Calu3 (cell line): Measurements from ENCODE around the gene NAALADL2. TPM values are rescaled to one million over a fixed set of nuclear protein-coding genes. Genes with fewer than 3 reads are reported as not detected.

Experiments used
- BruUV-seq: library from RNA; stranded (reverse); fragments of 400-500 nt; replicated peaks from 2 replicates; lab custom pipeline; 2021; lab: Mats Ljungman, UMichigan
- CTCF ChIA-PET: fragments of 300-600 bp; sonication (Branson Sonifier 250); formaldehyde crosslinking; loops from one replicate; lab custom pipeline; 2022; ENCODE audit warnings: antibody characterized with exemption; lab: Charles Lee
- DNase-seq: peaks from one replicate; pipeline ENCODE4 v3.0.0; 2022
- H3K27ac Mint-ChIP-seq: one replicate; pipeline ENCODE4 v1.8.0; 2022; ENCODE audit warnings: mixed read lengths; ENCODE audit not compliant: unreplicated experiment
- H3K27me3 Mint-ChIP-seq: one replicate; pipeline ENCODE4 v1.8.0; 2022; ENCODE audit warnings: mixed read lengths; ENCODE audit not compliant: unreplicated experiment
- H3K36me3 Mint-ChIP-seq: one replicate; pipeline ENCODE4 v1.8.0; 2022; ENCODE audit warnings: mild to moderate bottlenecking, moderate library complexity, mixed read lengths; ENCODE audit not compliant: insufficient read depth, unreplicated experiment
- H3K4me1 Mint-ChIP-seq: one replicate; pipeline ENCODE4 v1.8.0; 2022; ENCODE audit warnings: mild to moderate bottlenecking, low read depth, mixed read lengths; ENCODE audit not compliant: unreplicated experiment
- H3K4me3 Mint-ChIP-seq: one replicate; pipeline ENCODE4 v1.8.0; 2022; ENCODE audit warnings: mild to moderate bottlenecking, low read depth, moderate library complexity, mixed read lengths; ENCODE audit not compliant: unreplicated experiment
- H3K9me3 Mint-ChIP-seq: one replicate; pipeline ENCODE4 v1.8.0; 2022; ENCODE audit warnings: low read depth, mixed read lengths; ENCODE audit not compliant: unreplicated experiment
- CTCF ChIP-seq: fragments of 200-600 bp; IDR thresholded peaks from one replicate; pipeline ENCODE4 v1.8.0; 2022; ENCODE audit warnings: antibody characterized with exemption; ENCODE audit not compliant: unreplicated experiment
- intact Hi-C: fragments of 100-400 bp; cut with micrococcal nuclease; formaldehyde crosslinking; loops from one replicate; pipeline ENCODE4 v1.10.0; 2022; ENCODE audit not compliant: unreplicated experiment
- total RNA-seq: library from RNA; stranded (reverse); gene quantifications from 2 replicates; pipeline ENCODE4 v1.2.3, GENCODE V29; 2022

Gene NAALADL2
- total RNA-seq, 1 experiment from 2014 or later, result 36.9 TPM

- CTCF ChIA-PET, result no interaction called here
These were observed 235.2 kb downstream of the NAALADL2 start for GRCh38 chr3:175094344-175094743.

GRCh38 chr3:175098644-175099043 lies 239.5 kb downstream of the NAALADL2 start:
- Mint-ChIP-seq H3K4me3 (no peak overlapping the region), H3K27ac (no peak overlapping the region), H3K27me3 (no peaks in the 10 kb centered on the region), H3K4me1 (peaks cover 8% of the 10 kb centered on the region), H3K9me3 (no peaks in the 10 kb centered on the region), H3K36me3 (no peaks in the 10 kb centered on the region)
- no TSS peak for BruUV-seq
- CTCF ChIA-PET, result no interaction called here
- DNase-seq, result no peak
- intact Hi-C loops, result no loop called here
- no peak for TF ChIP-seq CTCF

More at GRCh38 chr3:175094344-175094743, 235.2 kb downstream of the NAALADL2 start:
- Mint-ChIP-seq H3K9me3 (no peaks in the 10 kb centered on the region), H3K4me1 (no peaks in the 10 kb centered on the region), H3K36me3 (no peaks in the 10 kb centered on the region), H3K27me3 (no peaks in the 10 kb centered on the region), H3K4me3 (no peak overlapping the region), H3K27ac (no peak overlapping the region)
- no TSS peak for BruUV-seq
- intact Hi-C loops, result no loop called here
- DNase-seq, result no peak
- no peak for TF ChIP-seq CTCF

- DNase-seq, result no peak
- H3K4me3 Mint-ChIP-seq, result no peak overlapping the region
- TF ChIP-seq CTCF, result no peak
- H3K27ac Mint-ChIP-seq, result no peak overlapping the region
- peaks cover 13% of the 10 kb centered on the region for H3K4me1 Mint-ChIP-seq
- H3K36me3 Mint-ChIP-seq, result no peaks in the 10 kb centered on the region
- CTCF ChIA-PET, result no interaction called here
- no TSS peak for BruUV-seq
- intact Hi-C loops, result no loop called here
- no peaks in the 10 kb centered on the region for H3K9me3 Mint-ChIP-seq
- no peaks in the 10 kb centered on the region for H3K27me3 Mint-ChIP-seq
These were observed 243.0 kb downstream of the NAALADL2 start for GRCh38 chr3:175102161-175102560.

GRCh38 chr3:175103298-175103697 lies 244.2 kb downstream of the NAALADL2 start:
- no peak overlapping the region for H3K4me3 Mint-ChIP-seq
- CTCF ChIA-PET, result no interaction called here
- TF ChIP-seq CTCF, result no peak
- no TSS peak for BruUV-seq
- no peak for DNase-seq
- H3K27me3 Mint-ChIP-seq, result no peaks in the 10 kb centered on the region
- H3K9me3 Mint-ChIP-seq, result no peaks in the 10 kb centered on the region
- H3K27ac Mint-ChIP-seq, result no peak overlapping the region
- intact Hi-C loops, result no loop called here
- H3K4me1 Mint-ChIP-seq, result peaks cover 13% of the 10 kb centered on the region
- H3K36me3 Mint-ChIP-seq, result no peaks in the 10 kb centered on the region
